Lower leg skin (tissue), 3 donors: ENCODE measurements around the gene EIF6.

ENCODE experiments used
- CTCF ChIP-seq, 3 donors: fragments of 450-650 bp; IDR thresholded peaks; one replicate each; pipeline ENCODE4 v1.5.1; 2016; ENCODE audit warnings: antibody characterized with exemption in 3 of 3, mild to moderate bottlenecking in 3 of 3, moderate library complexity in 2 of 3
- POLR2A ChIP-seq, 2 donors: fragments of 450-650 bp; IDR thresholded peaks; one replicate each; pipeline ENCODE4 v1.6.1; 2016 to 2017; ENCODE audit warnings: antibody characterized with exemption in 2 of 2, mild to moderate bottlenecking in 1 of 2, moderate library complexity in 1 of 2

- TF ChIP-seq POLR2A (IDR thresholded peaks at IDR 0.05) (no peak), CTCF (IDR thresholded peaks at IDR 0.05) (no peak)
Observed at GRCh38 chr20:35248641-35249475, 35.7 kb downstream of the EIF6 start.
